HuH-7.5 (cell line): ENCODE data around the gene AIDA.
"Not testable (repeated sequence)": the region's sequence is repeated elsewhere in the genome, so short reads cannot be mapped to it uniquely, and the experiment has no call there.

Experiments used
- DNase-seq: peaks from one replicate; pipeline ENCODE4 v3.0.0; 2011; ENCODE audit warnings: low spot score

AIDA gene, protein sequence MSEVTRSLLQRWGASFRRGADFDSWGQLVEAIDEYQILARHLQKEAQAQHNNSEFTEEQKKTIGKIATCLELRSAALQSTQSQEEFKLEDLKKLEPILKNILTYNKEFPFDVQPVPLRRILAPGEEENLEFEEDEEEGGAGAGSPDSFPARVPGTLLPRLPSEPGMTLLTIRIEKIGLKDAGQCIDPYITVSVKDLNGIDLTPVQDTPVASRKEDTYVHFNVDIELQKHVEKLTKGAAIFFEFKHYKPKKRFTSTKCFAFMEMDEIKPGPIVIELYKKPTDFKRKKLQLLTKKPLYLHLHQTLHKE

DNA sequence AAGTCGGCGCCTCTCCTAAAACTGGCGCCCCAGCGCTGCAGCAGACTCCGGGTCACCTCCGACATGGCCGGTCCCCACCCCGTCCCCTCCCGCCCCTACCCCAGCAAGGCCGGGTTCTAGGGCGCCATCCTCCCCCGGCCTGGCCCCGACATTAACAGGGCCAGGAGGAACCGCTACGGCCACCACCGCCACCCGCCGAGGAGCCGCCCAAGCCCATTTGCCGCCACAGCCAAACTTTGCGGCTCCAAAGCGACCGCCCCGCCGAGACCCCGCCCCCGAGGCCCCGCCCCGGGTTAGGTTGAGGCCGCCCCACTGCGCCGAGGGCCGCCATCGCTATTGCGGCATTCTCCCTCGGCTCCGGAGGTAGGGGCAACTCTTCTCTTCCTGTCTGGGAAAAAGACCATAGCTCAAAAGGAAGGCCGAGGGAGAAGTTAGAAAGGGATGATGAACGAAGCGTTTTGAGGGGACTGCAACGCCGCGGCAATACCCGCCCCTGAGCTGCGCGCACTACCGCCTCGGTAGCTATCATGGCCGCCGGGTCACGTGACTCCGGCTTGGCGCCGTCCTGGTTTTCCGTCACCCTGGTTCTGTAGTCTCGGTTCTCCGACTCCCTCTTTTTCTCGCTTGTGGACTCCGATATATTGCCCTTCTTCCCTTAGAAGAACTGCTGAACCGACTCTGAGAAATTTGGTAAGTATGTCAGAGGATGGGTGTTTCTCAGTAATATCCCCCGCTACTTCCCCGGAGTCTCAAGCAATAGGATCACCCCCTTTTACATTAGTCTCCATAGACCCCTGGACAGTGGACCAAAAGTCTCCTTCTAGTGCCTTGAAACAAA, at the start of gene AIDA, which contains the start of gene BROX:
Gene AIDA (minus strand): TSS at position 239 of the 838 bp plus-strand sequence. CDS start 174 bp downstream, at position 65.
Gene BROX (plus strand): TSS at position 312 of the 838 bp plus-strand sequence. CDS start 3,136 bp downstream, outside the sequence.
- DNase-seq: peak; percentile 77

DNA sequence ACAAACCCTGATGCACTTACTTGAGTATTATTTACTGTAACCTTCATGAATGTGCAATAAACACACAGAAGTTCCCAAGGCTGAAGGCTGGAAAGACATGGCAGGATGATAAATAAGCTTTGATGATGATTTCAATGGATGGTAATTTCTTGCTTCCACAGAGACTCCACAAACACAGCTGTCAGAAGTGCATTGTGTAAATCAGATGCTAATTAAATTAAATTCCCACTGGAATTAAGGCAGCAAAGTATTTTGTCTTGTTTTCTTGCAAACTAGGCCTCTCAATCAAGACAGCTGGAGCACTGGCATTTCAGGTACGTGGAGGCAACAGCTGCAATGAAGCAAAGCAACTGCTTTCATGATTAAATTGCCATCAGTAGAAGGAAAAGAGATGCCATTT, 48.8 kb upstream of the AIDA start:
- no peak for DNase-seq

DNA sequence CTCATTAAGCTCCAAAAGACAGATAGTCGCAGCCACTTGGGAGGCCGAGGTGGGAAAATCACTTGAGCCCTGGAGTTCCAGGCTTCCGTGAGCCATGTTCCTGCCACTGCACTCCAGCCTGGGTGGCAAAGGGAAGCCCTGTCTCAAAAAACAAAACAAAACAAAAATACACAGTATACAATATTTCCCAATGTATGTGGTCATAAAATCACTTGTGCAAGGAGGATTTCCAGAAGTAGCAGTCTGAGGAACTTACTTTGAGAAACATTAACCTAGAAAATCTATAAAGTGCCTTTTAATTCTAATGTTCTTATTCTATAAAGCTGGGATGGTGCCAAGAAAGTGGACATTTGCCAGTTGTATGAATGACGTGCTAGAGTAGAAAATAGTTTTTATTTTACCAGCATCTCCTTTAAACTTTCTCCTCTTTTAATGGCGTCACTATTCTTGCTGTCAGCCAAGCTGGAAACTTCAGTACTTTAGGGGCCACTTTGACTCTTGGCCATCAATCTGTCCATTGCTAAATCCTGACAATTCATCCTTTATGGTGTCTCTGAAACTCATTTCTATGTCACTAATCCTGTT, 47.3 kb upstream of the AIDA start:
- DNase-seq: no peak

DNA sequence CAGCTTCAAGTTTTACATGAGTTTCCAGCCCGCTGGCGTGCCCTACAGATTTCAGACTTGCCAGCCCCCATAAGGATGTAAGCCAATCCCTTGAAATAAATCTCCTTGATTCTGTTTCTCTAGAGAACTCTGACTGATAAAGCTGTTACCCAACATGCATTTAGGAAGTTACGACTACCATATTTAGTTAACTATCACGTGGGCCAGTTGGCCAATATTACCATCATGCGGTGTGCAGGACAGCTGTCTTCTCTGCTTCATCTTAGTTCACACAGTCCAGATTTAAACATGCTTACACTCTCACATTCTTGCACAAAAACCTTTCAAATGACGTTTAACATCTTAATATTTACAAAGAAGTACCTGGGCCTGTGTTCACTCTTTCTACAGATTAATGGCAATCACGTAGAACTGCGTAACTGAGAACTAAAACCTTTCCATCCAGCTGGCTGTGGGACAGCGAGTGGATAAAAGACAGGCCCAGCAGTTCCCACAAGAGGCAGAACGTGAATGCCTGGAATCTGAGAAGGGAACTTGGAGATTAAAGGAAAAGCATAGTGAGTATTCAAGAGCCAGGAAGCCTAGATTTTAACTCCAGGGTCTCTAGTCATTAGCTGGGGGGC, 45.5 kb upstream of the AIDA start:
- no peak for DNase-seq

DNA sequence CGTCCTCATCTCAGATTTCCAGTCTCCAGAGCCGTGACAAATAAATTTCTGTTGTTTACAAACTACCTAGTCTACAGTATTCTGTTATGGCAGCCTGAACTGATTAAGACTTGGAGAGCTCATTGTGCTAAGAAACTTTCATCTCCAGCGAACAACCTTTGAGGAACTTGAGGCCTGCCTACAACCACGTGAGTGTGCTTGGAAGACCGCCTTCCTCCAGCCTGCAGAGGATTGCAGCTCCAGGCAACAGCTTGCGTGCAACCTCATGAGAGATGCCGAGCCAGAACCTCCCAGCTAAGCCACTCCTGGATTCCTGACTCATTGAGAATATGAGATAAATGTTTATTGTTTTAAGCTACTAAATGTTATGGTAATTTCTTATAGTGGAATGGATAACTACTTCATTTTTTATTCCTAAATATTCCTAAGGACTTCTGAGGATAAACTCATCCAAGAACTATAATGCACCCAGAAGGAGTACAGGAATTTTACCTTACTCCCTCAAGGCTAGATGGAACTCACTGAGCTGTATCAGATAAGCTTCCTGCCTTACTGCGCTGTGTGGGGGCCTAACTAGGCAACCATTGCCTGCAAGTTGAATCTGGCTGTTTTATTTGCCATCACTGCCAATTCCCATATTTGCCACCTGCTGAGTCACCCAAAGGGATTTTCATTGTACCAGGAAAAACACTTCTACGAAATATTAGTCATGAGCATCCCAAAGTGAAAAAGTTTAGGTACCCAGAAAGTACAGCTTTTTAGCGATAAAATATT, 42.3 kb upstream of the AIDA start:
- no peak for DNase-seq

DNA sequence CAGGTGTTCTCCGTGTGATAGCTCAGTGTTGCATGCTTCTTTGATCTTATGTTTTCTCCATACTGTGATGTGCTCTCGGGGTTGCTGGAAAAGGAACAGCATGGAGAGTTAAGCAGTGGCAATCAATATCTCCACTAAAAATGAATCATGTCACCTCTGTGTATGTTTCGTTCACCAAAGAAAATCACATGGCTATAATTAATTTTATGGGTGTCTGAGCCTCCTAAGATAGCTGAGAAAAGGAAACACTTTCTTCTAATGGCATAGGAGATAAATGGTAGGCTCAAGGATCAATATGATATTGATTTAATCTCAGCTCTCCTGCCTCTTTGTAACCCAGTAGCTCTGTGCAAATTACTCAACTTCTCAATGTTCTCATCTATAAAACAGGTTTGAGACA, 39.0 kb upstream of the AIDA start:
- no peak for DNase-seq

DNA sequence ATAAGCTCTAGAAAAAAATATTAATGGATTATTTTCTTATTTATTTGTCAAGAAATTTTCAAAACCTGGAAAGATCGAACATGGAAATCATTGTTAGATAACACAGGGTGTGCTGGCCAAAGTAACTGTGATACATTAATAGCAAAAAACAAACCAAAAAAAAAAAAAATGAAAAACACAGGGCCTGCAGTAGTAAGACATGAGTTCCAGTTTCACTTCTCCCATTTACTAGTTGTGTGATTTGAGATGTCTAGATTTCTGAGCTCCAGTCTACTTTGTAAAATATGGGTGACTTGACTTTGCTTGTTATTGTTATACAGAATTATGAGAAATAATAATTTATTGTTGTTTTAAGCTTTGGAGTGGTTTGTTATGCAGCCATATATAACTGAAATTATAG, 38.4 kb upstream of the AIDA start:
- DNase-seq: no peak

DNA sequence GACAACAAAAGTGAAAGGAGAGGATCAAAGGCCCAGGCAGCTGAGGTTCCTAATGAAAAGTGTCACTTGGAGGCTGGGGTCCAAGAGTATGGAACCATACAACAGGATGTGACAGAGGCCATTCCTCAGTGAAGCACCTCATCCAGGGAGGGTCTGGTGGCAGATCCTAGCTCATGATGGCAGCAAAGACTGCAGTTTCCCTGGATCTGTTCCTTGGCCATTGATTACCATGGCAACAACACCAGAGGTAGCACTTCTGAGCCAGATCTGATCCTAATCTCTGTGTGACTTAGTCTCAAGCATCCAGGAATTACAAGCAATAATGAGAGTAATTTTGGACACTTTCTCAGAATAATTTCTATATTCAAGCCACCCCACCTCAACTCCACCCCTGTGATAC, 37.6 kb upstream of the AIDA start:
- DNase-seq: no peak

DNA sequence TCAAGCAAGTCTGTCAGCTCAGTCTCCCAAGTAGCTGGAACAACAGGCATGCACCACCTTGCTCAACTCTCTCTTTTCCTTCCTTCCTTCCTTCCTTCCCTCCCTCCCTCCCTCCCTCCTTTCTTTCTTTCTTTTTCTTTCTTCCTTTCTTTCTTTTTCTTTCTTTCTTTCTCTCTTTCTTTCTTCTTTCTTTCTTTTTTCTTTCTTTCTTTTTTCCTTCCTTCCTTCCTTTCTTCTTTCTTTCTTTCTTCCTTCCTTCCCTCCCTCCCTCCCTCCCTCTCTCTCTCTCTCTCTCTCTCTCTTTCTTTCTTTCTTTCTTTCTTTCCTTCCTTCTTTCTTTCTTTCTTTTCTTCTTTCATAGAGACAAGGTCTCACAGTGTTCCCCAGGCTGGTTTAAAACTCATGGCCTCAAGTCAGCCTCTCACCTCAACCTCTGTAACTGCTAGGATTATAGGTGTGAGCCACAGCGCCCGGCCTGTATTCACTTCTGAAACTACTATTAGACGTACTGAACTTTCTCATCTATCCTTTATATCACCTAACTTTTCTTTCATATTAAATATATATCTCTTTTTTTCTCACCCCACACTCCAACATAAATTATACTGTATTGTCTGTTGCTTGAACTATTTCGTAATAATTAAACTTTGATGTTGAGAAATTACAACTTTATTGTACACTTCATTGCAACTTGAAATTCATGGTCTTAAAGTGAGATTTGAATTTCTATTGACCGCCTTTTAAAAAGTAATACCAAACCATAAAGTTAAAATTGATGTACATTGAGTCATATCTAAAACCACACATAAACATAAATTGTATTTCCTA, 29.6 kb upstream of the AIDA start:
- not testable (repeated sequence) for DNase-seq

DNA sequence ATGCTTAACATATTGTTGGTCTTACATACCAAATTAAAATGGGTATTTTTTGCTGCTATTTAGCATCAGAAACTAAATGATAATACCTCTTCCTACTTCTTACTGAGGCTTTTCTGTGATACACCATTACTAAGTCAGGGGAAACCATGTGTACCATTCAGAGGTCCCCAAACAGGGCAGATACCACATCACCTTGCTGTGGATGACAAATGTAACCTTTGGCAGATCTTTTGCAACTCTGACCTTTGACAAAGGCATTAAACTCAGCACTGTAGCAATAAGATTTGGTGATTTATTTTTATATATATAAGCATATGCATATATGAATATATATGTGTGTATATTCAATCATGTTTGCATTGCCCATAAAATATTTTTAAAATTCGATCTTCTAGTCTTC, 27.6 kb upstream of the AIDA start:
- DNase-seq: no peak

DNA sequence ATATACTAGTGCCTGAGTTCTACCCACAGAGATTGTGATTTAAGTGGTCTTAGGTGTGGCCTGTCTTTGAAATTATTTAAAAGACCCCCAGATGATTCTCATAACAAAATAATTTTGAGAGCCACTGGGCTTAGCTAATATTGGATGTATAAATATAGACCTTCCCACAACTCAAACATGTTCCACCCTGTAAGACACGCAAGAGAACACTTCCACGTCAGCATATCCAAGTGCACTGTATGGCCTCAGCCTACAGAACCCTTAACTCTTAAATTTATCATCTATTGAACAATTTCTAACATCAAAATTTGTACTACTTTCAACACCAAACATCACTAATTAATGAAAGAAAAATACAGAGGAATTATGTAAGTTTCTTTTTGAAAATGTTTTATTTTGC, 27.2 kb upstream of the AIDA start:
- DNase-seq: no peak

DNA sequence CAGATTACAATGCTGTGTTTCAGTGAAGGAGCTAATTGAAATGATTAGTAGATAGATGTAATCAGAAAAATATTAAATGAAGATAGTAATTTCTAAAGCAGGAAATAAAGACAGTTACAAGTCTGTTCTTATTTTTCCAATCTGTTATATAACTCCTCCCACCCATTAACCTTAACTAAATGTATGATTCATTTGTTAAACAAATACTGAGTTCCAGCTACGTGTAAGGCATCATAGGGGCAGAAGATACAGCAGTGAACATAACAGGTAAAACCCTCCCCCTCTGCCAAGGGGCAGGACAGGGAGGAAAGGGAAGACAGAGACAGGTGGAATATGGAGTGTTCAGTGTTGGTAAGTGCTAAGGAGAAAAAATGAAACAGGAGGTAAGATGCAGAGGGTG, 24.7 kb upstream of the AIDA start, which contains the start of gene FAM177B:
Gene FAM177B (plus strand): TSS at position 231 of the 400 bp plus-strand sequence. CDS start 9,344 bp downstream, outside the sequence.
- no peak for DNase-seq

DNA sequence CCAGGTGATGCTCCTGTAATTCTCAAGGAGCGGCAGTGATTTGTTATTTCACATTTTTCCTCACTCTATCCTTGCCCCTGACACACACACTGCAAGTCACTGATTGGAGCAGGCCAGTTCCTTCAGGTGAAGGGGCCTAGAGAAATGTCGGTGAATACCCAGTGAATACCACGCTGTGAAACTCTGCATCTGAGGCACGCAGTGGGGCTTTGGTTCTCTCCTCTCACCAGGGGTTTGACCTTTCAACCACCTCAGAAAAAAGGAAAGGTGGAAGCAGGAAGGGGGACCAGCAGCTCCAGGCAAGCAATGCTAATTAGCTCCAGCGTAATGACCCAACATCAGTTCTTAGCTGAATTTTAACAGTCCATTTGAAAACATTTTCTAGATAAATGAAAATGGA, 24.2 kb upstream of the AIDA start:
- no peak for DNase-seq

DNA sequence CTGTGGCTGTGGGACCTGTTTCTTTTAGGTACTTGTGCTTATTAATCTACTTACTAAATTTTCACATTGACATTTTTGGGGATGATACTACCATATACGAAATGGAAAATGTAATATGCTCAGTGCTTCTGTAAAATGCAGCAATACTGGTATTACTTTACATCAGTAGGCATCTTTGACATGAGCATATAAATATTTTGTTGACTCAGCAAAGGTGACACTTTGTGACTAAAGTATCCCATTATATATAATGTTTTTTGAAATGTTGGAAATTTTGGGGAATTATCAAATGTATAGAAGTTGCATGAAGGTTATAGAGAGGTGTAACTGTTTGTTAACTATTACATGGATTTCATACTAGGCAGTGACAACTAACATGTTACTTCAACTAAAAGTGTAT, 22.4 kb upstream of the AIDA start:
- no peak for DNase-seq

DNA sequence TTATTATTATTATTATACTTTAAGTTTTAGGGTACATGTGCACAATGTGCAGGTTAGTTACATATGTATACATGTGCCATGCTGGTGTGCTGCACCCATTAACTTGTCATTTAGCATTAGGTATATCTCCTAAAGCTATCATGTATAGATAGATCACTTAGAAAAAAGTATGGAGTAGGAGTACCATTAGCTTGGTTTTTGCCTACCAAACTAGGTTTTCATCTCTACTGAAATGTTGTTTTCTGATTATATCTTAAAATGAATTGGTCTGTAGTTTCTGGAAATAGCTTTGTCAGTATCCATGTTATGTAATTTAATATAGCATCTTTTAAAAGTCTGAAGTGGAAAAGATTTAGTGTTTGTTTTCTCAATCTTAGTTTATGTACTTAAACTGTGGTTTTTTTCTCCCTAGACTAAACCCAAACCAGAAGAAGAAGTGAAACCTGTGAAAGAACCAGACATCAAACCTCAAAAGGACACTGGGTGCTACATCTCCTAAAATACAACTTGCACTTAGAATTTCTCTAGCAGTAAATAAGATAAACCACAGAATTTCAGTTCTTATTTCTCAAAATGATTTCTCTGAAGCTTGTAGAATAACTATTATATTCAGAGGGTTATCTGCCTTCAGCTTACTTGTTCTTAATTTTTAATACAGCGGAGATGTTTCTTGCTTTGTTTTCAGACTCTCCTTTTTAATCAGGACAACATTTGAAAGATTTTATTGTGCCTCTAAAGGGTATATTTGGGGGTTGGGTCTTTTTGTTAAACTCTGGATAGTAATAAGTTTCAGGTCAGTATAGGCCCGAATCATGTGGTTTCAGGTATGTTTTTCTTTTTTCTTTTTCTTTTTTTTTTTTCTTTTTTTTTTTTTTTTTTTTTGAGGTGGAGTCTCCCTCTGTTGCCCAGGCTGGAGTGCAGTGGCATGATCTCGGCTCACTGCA, 20.2 kb upstream of the AIDA start:
- no peak for DNase-seq

DNA sequence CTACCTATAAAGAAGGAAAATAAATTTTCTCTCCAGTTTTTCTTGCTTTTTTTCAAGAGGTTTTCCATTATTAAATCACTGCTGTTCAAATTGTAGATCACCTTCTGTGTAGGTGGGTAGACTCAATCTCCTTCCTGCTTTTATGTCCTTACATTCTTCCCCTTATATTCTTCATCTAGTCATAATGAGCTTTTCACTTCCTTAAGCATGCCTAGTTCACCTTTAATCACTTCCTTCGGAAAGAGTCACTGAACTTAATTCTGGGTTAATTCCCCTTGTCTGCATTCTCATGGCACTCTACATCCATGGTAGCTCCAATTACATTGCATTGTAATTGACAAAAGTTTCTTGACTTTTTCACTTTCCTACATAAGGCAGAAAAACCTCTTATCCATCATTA, 18.6 kb upstream of the AIDA start:
- DNase-seq: no peak

DNA sequence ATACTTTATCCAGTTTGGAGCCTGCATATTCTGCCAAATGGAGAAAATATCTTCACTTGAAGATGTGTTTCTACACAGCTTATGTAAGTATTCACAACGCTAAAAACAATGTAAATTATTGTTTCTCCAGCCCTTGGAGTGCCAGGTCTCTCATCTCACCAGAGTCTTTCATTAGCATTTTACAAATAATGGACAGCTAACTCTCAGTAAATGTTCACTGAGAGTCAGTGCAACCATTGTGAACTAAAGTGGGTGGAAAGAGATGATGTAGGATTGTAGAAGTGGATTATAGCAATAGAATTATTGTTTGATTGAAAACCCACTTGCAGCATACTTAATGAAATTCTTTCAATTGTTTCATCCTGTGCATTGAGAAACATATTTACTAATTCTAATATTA, 16.5 kb upstream of the AIDA start:
- no peak for DNase-seq

DNA sequence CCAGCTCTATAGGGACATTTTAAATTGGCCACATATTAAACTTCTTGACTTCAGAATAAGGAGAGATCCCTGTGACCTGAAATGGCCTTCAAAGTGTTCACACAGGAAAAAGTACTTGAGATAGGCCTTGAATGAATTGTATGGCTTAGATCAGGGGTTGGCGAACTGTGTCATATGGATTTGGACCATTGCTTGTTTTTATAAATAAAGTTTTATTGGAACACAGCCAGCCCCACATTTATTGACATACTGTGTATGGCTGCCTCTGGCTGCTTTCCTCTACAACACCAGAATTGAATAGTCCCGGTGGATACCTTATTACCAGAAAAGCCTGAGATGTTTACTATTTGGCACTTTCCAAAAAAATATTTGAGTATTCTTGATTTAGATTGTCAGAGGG, 4.1 kb upstream of the AIDA start:
- no peak for DNase-seq
